GM12878 (cell line): ENCODE data around the gene SMIM14. TPM values are rescaled to one million over a fixed set of nuclear protein-coding genes. Genes with fewer than 3 reads are reported as not detected.

ENCODE experiments used
- ATAC-seq: fragments of 200-7000 bp; cut with Tn5 transposase; 3 replicates; pipeline ENCODE4 v1.9.1; 2020; ENCODE audit warnings: mild to moderate bottlenecking, moderate library complexity
- BruUV-seq: library from RNA; stranded (reverse); fragments of 400-500 nt; replicated peaks from 2 replicates; lab custom pipeline; 2021; lab: Mats Ljungman, UMichigan
- CTCF ChIA-PET: fragments of 300-600 bp; sonication (Branson Sonifier 250); formaldehyde crosslinking; extraction: SDS; loops from one replicate; lab custom pipeline; 2021; ENCODE audit warnings: inconsistent platforms; lab: Yijun Ruan, JAX
- POLR2A ChIA-PET: fragments of 350-600 bp; formaldehyde crosslinking; extraction: SDS; loops from one replicate; lab custom pipeline; 2021; ENCODE audit warnings: inconsistent platforms; lab: Charles Lee
- RAD21 ChIA-PET: fragments of 300-600 bp; sonication (Branson Sonifier 250); formaldehyde crosslinking; loops from one replicate; lab custom pipeline; 2023; ENCODE audit warnings: antibody characterized with exemption; ENCODE audit not compliant: unreplicated experiment; lab: Charles Lee
- SMC1A ChIA-PET: fragments of 300-600 bp; sonication (Branson Sonifier 250); formaldehyde crosslinking; loops from one replicate; lab custom pipeline; 2023; ENCODE audit not compliant: unreplicated experiment, uncharacterized antibody; lab: Charles Lee
- DNase-seq: peaks from one replicate; pipeline ENCODE4 v3.0.0-alpha.2; 2011; ENCODE audit warnings: low read depth, low spot score
- FAIRE-seq: peaks from 3 replicates; lab custom pipeline; 2011; peaks lifted over from hg19 to GRCh38; lab: Jason Lieb, UNC
- H2AFZ ChIP-seq: 2 replicates; pipeline ENCODE4 v1.6.0; 2011; ENCODE audit warnings: low read depth, low read length, control low read depth; ENCODE audit not compliant: control insufficient read depth
- H3K27ac ChIP-seq: 2 replicates; pipeline ENCODE4 v1.5.1; 2011; ENCODE audit warnings: control low read depth; ENCODE audit not compliant: control insufficient read depth, insufficient read depth
- H3K27me3 ChIP-seq, 2 experiments: replicated peaks in 1 of 2; 2 replicates each; pipeline versions ENCODE4 v1.6.0 to v1.6.1; 2011; ENCODE audit warnings: low read length in 1 of 2; ENCODE audit not compliant: control insufficient read depth in 2 of 2, insufficient read depth in 2 of 2
- H3K36me3 ChIP-seq, 2 experiments: 2 replicates each; pipeline ENCODE4 v1.5.1; 2011; ENCODE audit warnings: low read length in 1 of 2; ENCODE audit not compliant: control insufficient read depth in 2 of 2, insufficient read depth in 2 of 2
- H3K4me1 ChIP-seq: 2 replicates; pipeline ENCODE4 v1.6.1; 2011; ENCODE audit warnings: mild to moderate bottlenecking, low read length, moderate library complexity, mixed read lengths; ENCODE audit not compliant: control insufficient read depth, insufficient read depth
- H3K4me2 ChIP-seq: 2 replicates; pipeline ENCODE4 v1.6.0; 2011; ENCODE audit warnings: control low read depth; ENCODE audit not compliant: control insufficient read depth, insufficient read depth
- H3K4me3 ChIP-seq: fragments of 200-600 bp; sonication (generic); 2 replicates; pipeline ENCODE4 v1.5.1; 2016
- H3K79me2 ChIP-seq: 2 replicates; pipeline ENCODE4 v1.6.0; 2011; ENCODE audit warnings: low read length; ENCODE audit not compliant: control insufficient read depth, insufficient read depth
- H3K9ac ChIP-seq: 2 replicates; pipeline ENCODE4 v1.8.0; 2011; ENCODE audit warnings: low read length, control low read depth, mixed read lengths; ENCODE audit not compliant: control insufficient read depth, insufficient read depth
- H3K9me3 ChIP-seq: replicated peaks from 3 replicates; pipeline ENCODE4 v1.5.1; 2011; ENCODE audit warnings: mild to moderate bottlenecking, low read length; ENCODE audit not compliant: control insufficient read depth, insufficient read depth
- H4K20me1 ChIP-seq: 2 replicates; pipeline ENCODE4 v1.6.0; 2011; ENCODE audit not compliant: control insufficient read depth, insufficient read depth
- BMI1 ChIP-seq: fragments of 450-650 bp; IDR thresholded peaks from 2 replicates; pipeline ENCODE4 v1.6.1; 2016; ENCODE audit warnings: mild to moderate bottlenecking, moderate library complexity, borderline replicate concordance
- CTCF ChIP-seq, 3 experiments: IDR thresholded peaks in 2 of 3; conservative IDR thresholded peaks in 1 of 3; 2 replicates each; pipeline ENCODE4 v1.5.1; 2011; ENCODE audit warnings: low read depth in 3 of 3, low read length in 3 of 3, mild to moderate bottlenecking in 3 of 3, control low read depth in 2 of 3, moderate library complexity in 2 of 3, inconsistent platforms in 1 of 3, mixed read lengths in 1 of 3; ENCODE audit not compliant: control insufficient read depth in 2 of 3, insufficient read depth in 1 of 3; ENCODE audit errors: extremely low read depth in 1 of 3
- ELK1 ChIP-seq: IDR thresholded peaks from 2 replicates; pipeline ENCODE4 v1.6.1; 2012; ENCODE audit warnings: low read depth, low read length, improper control_type of control experiment
- HDAC2 ChIP-seq: fragments of 200-600 bp; sonication (generic); IDR thresholded peaks from 2 replicates; pipeline ENCODE4 v1.6.1; 2017
- HDAC6 ChIP-seq: fragments of 200-600 bp; sonication (generic); IDR thresholded peaks from one replicate; pipeline ENCODE4 v1.8.0; 2017; ENCODE audit warnings: antibody characterized with exemption; ENCODE audit not compliant: unreplicated experiment
- IRF5 ChIP-seq: fragments of 450-650 bp; IDR thresholded peaks from 2 replicates; pipeline ENCODE4 v1.6.1; 2017; ENCODE audit warnings: borderline replicate concordance
- PAX5 ChIP-seq: IDR thresholded peaks from 2 replicates; pipeline ENCODE4 v1.6.1; 2011; ENCODE audit warnings: low read depth, low read length, borderline replicate concordance
- RUNX3 ChIP-seq: IDR thresholded peaks from 2 replicates; pipeline ENCODE4 v1.6.1; 2012; ENCODE audit warnings: low read length, inconsistent platforms
- SPI1 ChIP-seq: IDR thresholded peaks from 2 replicates; pipeline ENCODE4 v1.6.1; 2011; ENCODE audit warnings: low read depth, mild to moderate bottlenecking, low read length, moderate library complexity, borderline replicate concordance; ENCODE audit not compliant: insufficient read depth
- SUZ12 ChIP-seq: fragments of 200-600 bp; sonication (generic); IDR thresholded peaks from one replicate; pipeline ENCODE4 v1.6.1; 2018; ENCODE audit warnings: antibody characterized with exemption, mild to moderate bottlenecking; ENCODE audit not compliant: unreplicated experiment
- ZZZ3 ChIP-seq: IDR thresholded peaks from 2 replicates; pipeline ENCODE4 v1.6.1; 2011; ENCODE audit warnings: low read depth; ENCODE audit not compliant: control insufficient read depth, insufficient read length
- WGBS: methylation state at CpG from one replicate; pipeline ENCODE4 v1.1.6; 2016; ENCODE audit warnings: low lambda C conversion rate; ENCODE audit not compliant: insufficient replicate concordance, insufficient coverage; ENCODE audit errors: missing lambda C conversion rate; 5-methylcytosine and 5-hydroxymethylcytosine counted together
- in situ Hi-C: fragments of 300-500 bp; cut with MboI; formaldehyde crosslinking; loops from 9 replicates; pipeline ENCODE4 v1.14.3; 2018; ENCODE audit warnings: mixed read lengths
- intact Hi-C: fragments of 100-400 bp; cut with micrococcal nuclease; formaldehyde crosslinking; loops from one replicate; pipeline ENCODE4 v1.14.2; 2022; ENCODE audit not compliant: unreplicated experiment
- polyA plus RNA-seq, 11 experiments: library from polyadenylated mRNA; depleted of rRNA in 4 of 11; unstranded in 6 of 11; stranded (reverse) in 5 of 11; fragments of >200 nt; fragmentation: Nextera tagmentation in 4 of 11; fragmentation: Illumina TruSeq in 1 of 11; extraction: Ambion mirVana in 4 of 11; extraction: Trizol in 1 of 11; gene quantifications; 1 replicate in 1 of 11; 2 replicates in 10 of 11; pipeline versions ENCODE4 v1.2.1 to v1.2.3, GENCODE V29; 2011 to 2016; ENCODE audit warnings: inconsistent platforms in 2 of 11, missing spikeins in 2 of 11, low read depth in 1 of 11
- total RNA-seq, 4 experiments: library from RNA; depleted of rRNA in 3 of 4; stranded (reverse); fragments of >200 nt in 3 of 4; fragmentation: Illumina TruSeq in 1 of 4; extraction: Trizol in 1 of 4; gene quantifications; 2 replicates each; pipeline versions ENCODE4 v1.2.1 to v1.2.3, GENCODE V29; 2013 to 2021
- TF ChIP-seq, protein P1 (sequence below): fragments of 450-650 bp; formaldehyde crosslinking; IDR thresholded peaks from 2 replicates; pipeline ENCODE4 v1.4.0; 2022; ENCODE audit warnings: mild to moderate bottlenecking, moderate library complexity
- TF ChIP-seq, protein P2 (sequence below): fragments of 450-650 bp; IDR thresholded peaks from 2 replicates; pipeline ENCODE4 v1.6.1; 2018; ENCODE audit warnings: borderline replicate concordance, mild to moderate bottlenecking; ENCODE audit not compliant: partially characterized antibody

Gene SMIM14
- total and polyA plus RNA-seq, 10 of the 15 experiments (the other 5 are each of a cell fraction or from before 2014, with no cell fraction given), result 125 to 671 (median 188) TPM

DNA sequence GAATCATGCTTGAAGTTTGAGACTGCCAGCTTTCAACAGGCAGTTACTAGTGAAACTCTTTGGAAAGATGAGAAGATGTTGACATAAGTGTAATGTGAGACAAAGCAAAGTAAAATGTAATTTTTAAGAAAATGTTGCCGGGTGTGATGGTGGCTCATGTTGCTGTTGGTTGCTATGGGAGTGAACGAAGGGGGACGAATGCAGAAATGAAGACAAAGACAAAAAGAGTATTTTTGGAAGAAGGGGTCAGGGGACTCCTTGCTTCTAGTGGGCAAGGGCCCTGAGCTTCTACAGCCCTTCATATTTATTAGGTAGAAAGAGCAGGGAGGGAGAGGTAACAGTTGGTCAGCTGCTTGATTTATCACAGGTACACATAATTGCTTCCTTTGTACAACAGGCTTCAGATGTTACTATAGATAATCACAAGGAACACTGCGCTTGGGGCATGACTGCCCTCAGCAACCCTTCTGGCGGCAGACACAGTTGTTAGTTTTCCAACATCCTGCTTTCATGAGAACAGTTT is 99.5 kb downstream of the SMIM14 start:
- H3K9me3 ChIP-seq, result no peaks in the 10 kb centered on the region
- no peak overlapping the region for H3K27ac ChIP-seq
- H3K9ac ChIP-seq, result no peak overlapping the region
- FAIRE-seq, result no peak
- no peaks in the 10 kb centered on the region for H3K27me3 ChIP-seq
- H3K4me2 ChIP-seq, result no peak overlapping the region
- ChIA-PET RAD21 (no interaction called here), SMC1A (interaction anchor here (1.0 kb wide), 1 partner anchor 47 kb away, joined by 3 read pairs; no protein-coding TSS in a partner anchor), POLR2A (interaction anchor here (0.6 kb wide), 1 partner anchor 431 kb away, joined by 3 read pairs; no protein-coding TSS in a partner anchor), CTCF (no interaction called here)
- WGBS, result 85% methylated on average over 5 of the region's 5 CpGs
- in situ Hi-C loops (no loop called here), intact Hi-C loops (no loop called here)
- no peak for DNase-seq
- BruUV-seq, result no TSS peak
- H3K4me1 ChIP-seq, result no peaks in the 10 kb centered on the region
- H4K20me1 ChIP-seq, result no peaks in the 10 kb centered on the region
- H3K79me2 ChIP-seq, result no peaks in the 10 kb centered on the region
- H2AFZ ChIP-seq, result no peak overlapping the region
- peaks cover 0 to 3% of the 10 kb centered on the region in 2 experiments; a peak in 1 of 4 replicates for H3K36me3 ChIP-seq
- no peak for ATAC-seq
- no peak overlapping the region for H3K4me3 ChIP-seq
- TF ChIP-seq ZZZ3 (no peak), HDAC2 (no peak), CTCF (IDR thresholded peaks at IDR 0.05 in 2 of 3, conservative IDR thresholded peaks at IDR 0.05 in 1 of 3; ENCODE audit: control insufficient read depth in 2 of 3, extremely low read depth in 1 of 3, insufficient read depth in 1 of 3, low read depth in 3 of 3, low read length in 3 of 3) (no peak), RUNX3 (no peak), HDAC6 (no peak), ELK1 (no peak), BMI1 (no peak), IRF5 (no peak), PAX5 (no peak), SPI1 (no peak), SUZ12 (no peak)
- TF ChIP-seq, protein P1, sequence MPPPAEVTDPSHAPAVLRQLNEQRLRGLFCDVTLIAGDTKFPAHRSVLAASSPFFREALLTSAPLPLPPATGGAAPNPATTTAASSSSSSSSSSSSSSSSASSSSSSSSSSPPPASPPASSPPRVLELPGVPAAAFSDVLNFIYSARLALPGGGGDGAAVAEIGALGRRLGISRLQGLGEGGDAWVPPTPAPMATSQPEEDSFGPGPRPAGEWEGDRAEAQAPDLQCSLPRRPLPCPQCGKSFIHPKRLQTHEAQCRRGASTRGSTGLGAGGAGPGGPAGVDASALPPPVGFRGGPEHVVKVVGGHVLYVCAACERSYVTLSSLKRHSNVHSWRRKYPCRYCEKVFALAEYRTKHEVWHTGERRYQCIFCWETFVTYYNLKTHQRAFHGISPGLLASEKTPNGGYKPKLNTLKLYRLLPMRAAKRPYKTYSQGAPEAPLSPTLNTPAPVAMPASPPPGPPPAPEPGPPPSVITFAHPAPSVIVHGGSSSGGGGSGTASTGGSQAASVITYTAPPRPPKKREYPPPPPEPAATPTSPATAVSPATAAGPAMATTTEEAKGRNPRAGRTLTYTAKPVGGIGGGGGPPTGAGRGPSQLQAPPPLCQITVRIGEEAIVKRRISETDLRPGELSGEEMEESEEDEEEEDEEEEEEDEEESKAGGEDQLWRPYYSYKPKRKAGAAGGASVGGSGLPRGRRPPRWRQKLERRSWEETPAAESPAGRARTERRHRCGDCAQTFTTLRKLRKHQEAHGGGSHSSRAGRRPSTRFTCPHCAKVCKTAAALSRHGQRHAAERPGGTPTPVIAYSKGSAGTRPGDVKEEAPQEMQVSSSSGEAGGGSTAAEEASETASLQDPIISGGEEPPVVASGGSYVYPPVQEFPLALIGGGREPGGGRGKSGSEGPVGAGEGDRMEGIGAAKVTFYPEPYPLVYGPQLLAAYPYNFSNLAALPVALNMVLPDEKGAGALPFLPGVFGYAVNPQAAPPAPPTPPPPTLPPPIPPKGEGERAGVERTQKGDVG (CRISPR knock-in tag), result no peak
- TF ChIP-seq, protein P2, sequence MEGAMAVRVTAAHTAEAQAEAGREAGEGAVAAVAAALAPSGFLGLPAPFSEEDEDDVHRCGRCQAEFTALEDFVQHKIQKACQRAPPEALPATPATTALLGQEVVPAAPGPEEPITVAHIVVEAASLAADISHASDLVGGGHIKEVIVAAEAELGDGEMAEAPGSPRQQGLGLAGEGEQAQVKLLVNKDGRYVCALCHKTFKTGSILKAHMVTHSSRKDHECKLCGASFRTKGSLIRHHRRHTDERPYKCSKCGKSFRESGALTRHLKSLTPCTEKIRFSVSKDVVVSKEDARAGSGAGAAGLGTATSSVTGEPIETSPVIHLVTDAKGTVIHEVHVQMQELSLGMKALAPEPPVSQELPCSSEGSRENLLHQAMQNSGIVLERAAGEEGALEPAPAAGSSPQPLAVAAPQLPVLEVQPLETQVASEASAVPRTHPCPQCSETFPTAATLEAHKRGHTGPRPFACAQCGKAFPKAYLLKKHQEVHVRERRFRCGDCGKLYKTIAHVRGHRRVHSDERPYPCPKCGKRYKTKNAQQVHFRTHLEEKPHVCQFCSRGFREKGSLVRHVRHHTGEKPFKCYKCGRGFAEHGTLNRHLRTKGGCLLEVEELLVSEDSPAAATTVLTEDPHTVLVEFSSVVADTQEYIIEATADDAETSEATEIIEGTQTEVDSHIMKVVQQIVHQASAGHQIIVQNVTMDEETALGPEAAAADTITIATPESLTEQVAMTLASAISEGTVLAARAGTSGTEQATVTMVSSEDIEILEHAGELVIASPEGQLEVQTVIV, result no peak
